ENCODE results near the gene STAT1.
A peak's percentile ranks its signal among the peaks of the same experiment; 100 is the strongest.

Gene STAT1

GRCh38 chr2:190932514-190932913, 81.5 kb downstream of the STAT1 start:
- FAIRE-seq (no peak), DNase-seq (ENCODE audit: extremely low spot score, insufficient read length, low read depth) (no peak)

- FAIRE-seq (no peak), DNase-seq (ENCODE audit: extremely low spot score, insufficient read length, low read depth) (no peak)
These were observed 83.6 kb downstream of the STAT1 start for GRCh38 chr2:190930411-190930810.

- FAIRE-seq = no peak
These were observed 84.1 kb downstream of the STAT1 start for GRCh38 chr2:190929919-190930318.

GRCh38 chr2:190927301-190927700, 86.7 kb downstream of the STAT1 start:
- DNase-seq (ENCODE audit: extremely low spot score, insufficient read length, low read depth) = no peak
- FAIRE-seq = no peak

More at GRCh38 chr2:190929919-190930318, 84.1 kb downstream of the STAT1 start:
- DNase-seq (ENCODE audit: extremely low spot score, insufficient read length, low read depth) = no peak

- no peak for DNase-seq (ENCODE audit: extremely low spot score, insufficient read length, low read depth)
- FAIRE-seq = peak; percentile 39
These were observed 91.6 kb downstream of the STAT1 start for GRCh38 chr2:190922376-190922775.

GRCh38 chr2:190920085-190920484, 93.9 kb downstream of the STAT1 start:
- no peak for DNase-seq (ENCODE audit: extremely low spot score, insufficient read length, low read depth)
- no peak for FAIRE-seq

Data from GM18507 (cell line).